ENCODE measurements around the gene CCSER2. TPM values are rescaled to one million over a fixed set of nuclear protein-coding genes. Genes with fewer than 3 reads are reported as not detected.

Gene CCSER2
- total RNA-seq, 1 experiment from 2014 or later = 44.1 TPM

DNA sequence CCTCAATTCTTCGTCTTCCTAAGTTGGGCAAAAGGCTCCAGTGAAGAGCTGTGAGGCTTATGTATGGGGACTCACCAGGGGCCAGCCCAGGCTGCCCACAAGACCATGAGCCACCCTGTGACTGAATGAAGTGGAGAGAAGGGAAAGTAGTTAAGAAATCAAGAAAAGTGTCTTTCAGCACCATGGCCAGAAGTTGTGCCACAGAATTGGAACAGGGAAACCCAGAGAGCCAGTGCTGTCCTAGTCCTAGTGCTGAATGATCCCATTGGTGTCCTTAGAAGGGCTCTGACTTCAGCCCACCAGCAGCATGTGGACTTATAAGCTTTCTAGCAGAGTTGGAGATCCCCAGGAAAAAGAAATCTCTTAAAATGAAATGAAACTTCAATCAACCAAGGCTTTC lies 37.0 kb upstream of the CCSER2 start:
- H3K4me1 ChIP-seq (ENCODE audit: insufficient read depth, low read length, poor library complexity, severe bottlenecking) = no peaks in the 10 kb centered on the region
- POLR2A ChIA-PET (ENCODE audit: low non-redundant PET) = no interaction called here
- H3K27ac ChIP-seq (ENCODE audit: low read depth, low read length, poor library complexity, severe bottlenecking) = no peak overlapping the region
- CTCF ChIA-PET = no interaction called here
- H3K4me3 ChIP-seq (ENCODE audit: low read depth, low read length, poor library complexity, severe bottlenecking) = no peak overlapping the region
- DNase-seq (ENCODE audit: low spot score) = peak; percentile 61
- peaks cover 30% of the 10 kb centered on the region for H3K27me3 ChIP-seq (replicated peaks; ENCODE audit: insufficient read depth, low read depth, low read length, poor library complexity)
- no peak for TF ChIP-seq EZH2 (IDR thresholded peaks at IDR 0.05; ENCODE audit: borderline replicate concordance, low read depth, low read length, poor library complexity, severe bottlenecking)
- TF ChIP-seq, protein P1, sequence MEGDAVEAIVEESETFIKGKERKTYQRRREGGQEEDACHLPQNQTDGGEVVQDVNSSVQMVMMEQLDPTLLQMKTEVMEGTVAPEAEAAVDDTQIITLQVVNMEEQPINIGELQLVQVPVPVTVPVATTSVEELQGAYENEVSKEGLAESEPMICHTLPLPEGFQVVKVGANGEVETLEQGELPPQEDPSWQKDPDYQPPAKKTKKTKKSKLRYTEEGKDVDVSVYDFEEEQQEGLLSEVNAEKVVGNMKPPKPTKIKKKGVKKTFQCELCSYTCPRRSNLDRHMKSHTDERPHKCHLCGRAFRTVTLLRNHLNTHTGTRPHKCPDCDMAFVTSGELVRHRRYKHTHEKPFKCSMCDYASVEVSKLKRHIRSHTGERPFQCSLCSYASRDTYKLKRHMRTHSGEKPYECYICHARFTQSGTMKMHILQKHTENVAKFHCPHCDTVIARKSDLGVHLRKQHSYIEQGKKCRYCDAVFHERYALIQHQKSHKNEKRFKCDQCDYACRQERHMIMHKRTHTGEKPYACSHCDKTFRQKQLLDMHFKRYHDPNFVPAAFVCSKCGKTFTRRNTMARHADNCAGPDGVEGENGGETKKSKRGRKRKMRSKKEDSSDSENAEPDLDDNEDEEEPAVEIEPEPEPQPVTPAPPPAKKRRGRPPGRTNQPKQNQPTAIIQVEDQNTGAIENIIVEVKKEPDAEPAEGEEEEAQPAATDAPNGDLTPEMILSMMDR (conservative IDR thresholded peaks at IDR 0.05; ENCODE audit: low read depth, low read length) = no peak
- intact Hi-C loops (cut with micrococcal nuclease; ENCODE audit: unreplicated experiment) = no loop called here
- H3K36me3 ChIP-seq (ENCODE audit: insufficient read depth, low read length, poor library complexity, severe bottlenecking) = no peaks in the 10 kb centered on the region
- H3K9me3 ChIP-seq (ENCODE audit: low read depth, low read length, poor library complexity, severe bottlenecking) = no peaks in the 10 kb centered on the region
- BruUV-seq (replicated peaks) = no TSS peak

DNA sequence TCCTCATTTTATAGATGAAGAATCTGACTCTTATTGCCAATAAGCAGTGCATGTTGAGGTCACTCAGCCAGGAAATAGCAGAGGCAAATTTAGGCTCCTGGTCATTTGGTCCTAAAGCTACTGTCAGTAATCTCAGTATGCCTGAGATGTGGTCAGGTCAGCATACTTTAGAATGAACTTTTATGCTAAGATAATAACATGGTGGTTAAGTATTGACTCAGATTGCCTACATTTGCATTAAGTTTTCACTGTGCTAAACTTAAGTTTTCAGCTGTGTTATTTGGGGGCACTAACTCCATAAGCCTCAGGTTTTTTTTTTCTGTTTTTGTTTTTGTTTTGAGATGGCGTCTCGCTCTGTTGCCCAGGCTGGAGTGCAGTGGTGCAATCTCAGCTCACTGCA lies 35.9 kb upstream of the CCSER2 start:
- ChIA-PET POLR2A (ENCODE audit: low non-redundant PET) (no interaction called here), CTCF (no interaction called here)
- DNase-seq (ENCODE audit: low spot score) = no peak
- Histone ChIP-seq H3K4me1 (ENCODE audit: insufficient read depth, low read length, poor library complexity, severe bottlenecking) (no peaks in the 10 kb centered on the region), H3K4me3 (ENCODE audit: low read depth, low read length, poor library complexity, severe bottlenecking) (no peak overlapping the region), H3K9me3 (ENCODE audit: low read depth, low read length, poor library complexity, severe bottlenecking) (no peaks in the 10 kb centered on the region), H3K27me3 (replicated peaks; ENCODE audit: insufficient read depth, low read depth, low read length, poor library complexity) (peaks cover 30% of the 10 kb centered on the region), H3K27ac (ENCODE audit: low read depth, low read length, poor library complexity, severe bottlenecking) (no peak overlapping the region), H3K36me3 (ENCODE audit: insufficient read depth, low read length, poor library complexity, severe bottlenecking) (no peaks in the 10 kb centered on the region)
- BruUV-seq (replicated peaks) = no TSS peak
- TF ChIP-seq EZH2 (IDR thresholded peaks at IDR 0.05; ENCODE audit: borderline replicate concordance, low read depth, low read length, poor library complexity, severe bottlenecking) = no peak
- TF ChIP-seq, protein P1 (conservative IDR thresholded peaks at IDR 0.05; ENCODE audit: low read depth, low read length) = no peak
- intact Hi-C loops (cut with micrococcal nuclease; ENCODE audit: unreplicated experiment) = no loop called here

DNA sequence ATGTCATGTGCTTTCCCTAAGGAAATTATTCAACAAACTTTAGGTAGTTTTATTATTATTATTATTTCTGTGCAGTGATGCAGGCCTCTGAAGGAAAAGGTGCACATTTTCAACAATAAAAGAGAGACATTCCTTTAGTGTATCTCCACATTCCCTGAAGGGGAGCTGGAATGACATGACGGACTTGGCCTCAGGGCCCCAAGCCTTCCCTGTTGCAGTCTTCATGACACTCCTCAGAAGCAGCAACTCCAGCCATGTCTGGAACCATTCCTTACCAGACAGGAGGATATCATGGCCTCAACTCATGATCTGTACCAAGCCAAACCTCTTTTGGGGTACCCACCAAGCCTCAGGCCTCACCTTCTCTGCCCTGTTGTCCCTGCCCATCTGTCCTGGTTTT lies 35.2 kb upstream of the CCSER2 start:
- CTCF ChIA-PET = no interaction called here
- BruUV-seq (replicated peaks) = no TSS peak
- POLR2A ChIA-PET (ENCODE audit: low non-redundant PET) = no interaction called here
- H3K4me1 ChIP-seq (ENCODE audit: insufficient read depth, low read length, poor library complexity, severe bottlenecking) = no peaks in the 10 kb centered on the region
- H3K27me3 ChIP-seq (replicated peaks; ENCODE audit: insufficient read depth, low read depth, low read length, poor library complexity) = peaks cover 26% of the 10 kb centered on the region
- intact Hi-C loops (cut with micrococcal nuclease; ENCODE audit: unreplicated experiment) = no loop called here
- H3K9me3 ChIP-seq (ENCODE audit: low read depth, low read length, poor library complexity, severe bottlenecking) = no peaks in the 10 kb centered on the region
- H3K36me3 ChIP-seq (ENCODE audit: insufficient read depth, low read length, poor library complexity, severe bottlenecking) = no peaks in the 10 kb centered on the region
- H3K4me3 ChIP-seq (ENCODE audit: low read depth, low read length, poor library complexity, severe bottlenecking) = no peak overlapping the region
- no peak overlapping the region for H3K27ac ChIP-seq (ENCODE audit: low read depth, low read length, poor library complexity, severe bottlenecking)
- no peak for TF ChIP-seq EZH2 (IDR thresholded peaks at IDR 0.05; ENCODE audit: borderline replicate concordance, low read depth, low read length, poor library complexity, severe bottlenecking)
- TF ChIP-seq, protein P1 (conservative IDR thresholded peaks at IDR 0.05; ENCODE audit: low read depth, low read length) = no peak
- DNase-seq (ENCODE audit: low spot score) = no peak

Data from A673 (cell line).